Vagina (tissue), 2 donors: ENCODE measurements around the gene PRF1. TPM values are rescaled to one million over a fixed set of nuclear protein-coding genes. Genes with fewer than 3 reads are reported as not detected.

Source experiments
- DNase-seq, 2 donors: peaks; one replicate each; pipeline ENCODE4 v3.0.0-alpha.2; 2017; ENCODE audit errors: extremely low spot score in 2 of 2
- H3K27ac ChIP-seq: fragments of 200-600 bp; sonication (generic); one replicate; pipeline ENCODE4 v1.5.1; 2019
- H3K27me3 ChIP-seq: fragments of 200-600 bp; sonication (generic); one replicate; pipeline ENCODE4 v1.5.1; 2019
- H3K36me3 ChIP-seq, 2 donors: fragments of 200-600 bp; sonication (generic); one replicate each; pipeline ENCODE4 v1.5.1; 2017 to 2019
- H3K4me1 ChIP-seq: fragments of 200-600 bp; sonication (generic); one replicate; pipeline ENCODE4 v1.5.1; 2019
- H3K4me3 ChIP-seq, 2 donors: fragments of 200-600 bp; sonication (generic); 1 replicate in 1 of 2; 2 replicates in 1 of 2; pipeline ENCODE4 v1.5.1; 2016 to 2019
- H3K9me3 ChIP-seq: fragments of 200-600 bp; sonication (generic); one replicate; pipeline ENCODE4 v1.5.1; 2019
- POLR2A ChIP-seq, 2 donors: fragments of 450-650 bp; IDR thresholded peaks; one replicate each; pipeline ENCODE4 v1.6.1; 2017; ENCODE audit warnings: antibody characterized with exemption in 2 of 2, mild to moderate bottlenecking in 2 of 2, moderate library complexity in 2 of 2
- POLR2AphosphoS5 ChIP-seq, 2 donors: sonication (generic); formaldehyde crosslinking; IDR thresholded peaks; one replicate each; pipeline ENCODE4 v1.9.0; 2017; ENCODE audit warnings: antibody characterized with exemption in 2 of 2, mild to moderate bottlenecking in 2 of 2, low read depth in 1 of 2; ENCODE audit not compliant: insufficient read depth in 1 of 2
- intact Hi-C: fragments of 100-400 bp; cut with DNase I; formaldehyde crosslinking; loops from one replicate; pipeline ENCODE4 v1.15.1; 2023
- total RNA-seq: library from RNA; depleted of rRNA; stranded (reverse); fragments of >200 nt; gene quantifications from one replicate; pipeline ENCODE4 v1.2.3, GENCODE V29; 2016
- TF ChIP-seq, protein P1 (sequence below), 3 experiments: fragments of 450-650 bp in 2 of 3; fragments of 200-600 bp in 1 of 3; sonication (generic) in 1 of 3; IDR thresholded peaks; one replicate each; pipeline ENCODE4 v1.5.1; 2017 to 2019; ENCODE audit warnings: antibody characterized with exemption in 3 of 3, mild to moderate bottlenecking in 2 of 3, moderate library complexity in 2 of 3

PRF1 gene
- total RNA-seq, 1 donor from 2014 or later = 20.9 TPM

DNA sequence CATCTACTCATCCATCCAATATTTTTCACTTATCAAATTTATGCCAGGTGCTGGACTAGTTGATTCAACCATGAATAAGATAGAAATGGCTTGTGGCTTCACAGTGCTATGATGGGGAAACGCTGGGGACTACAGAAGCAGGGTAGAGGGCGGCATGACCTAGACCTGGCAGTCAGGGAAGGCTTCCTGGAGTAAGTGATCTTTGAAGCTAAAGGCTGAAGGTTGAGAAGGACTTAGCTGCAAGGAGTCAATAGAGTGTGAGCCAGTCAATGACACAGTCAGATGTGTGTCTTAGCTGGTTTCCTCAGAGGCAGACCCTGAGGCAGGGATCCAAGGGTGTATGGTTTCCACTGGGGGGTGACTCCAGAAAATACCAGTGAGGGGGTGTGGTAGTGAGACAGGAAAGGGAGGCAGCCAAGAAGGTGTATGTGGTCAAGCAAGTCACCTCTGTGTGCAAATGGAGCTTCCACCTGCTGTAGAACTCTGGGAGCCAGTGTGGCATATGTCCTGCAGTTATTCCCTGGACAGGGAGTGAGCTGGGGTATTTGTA is 10.3 kb downstream of the PRF1 start:
- Histone ChIP-seq H3K27me3 (no peaks in the 10 kb centered on the region), H3K9me3 (no peaks in the 10 kb centered on the region), H3K36me3 (no peaks in the 10 kb centered on the region), H3K4me1 (peaks cover 12% of the 10 kb centered on the region), H3K27ac (no peak overlapping the region), H3K4me3 (no peak overlapping the region)
- TF ChIP-seq POLR2A (IDR thresholded peaks at IDR 0.05) (no peak), POLR2AphosphoS5 (IDR thresholded peaks at IDR 0.05; ENCODE audit: insufficient read depth in 1 of 2, low read depth in 1 of 2) (no peak)
- TF ChIP-seq, protein P1, sequence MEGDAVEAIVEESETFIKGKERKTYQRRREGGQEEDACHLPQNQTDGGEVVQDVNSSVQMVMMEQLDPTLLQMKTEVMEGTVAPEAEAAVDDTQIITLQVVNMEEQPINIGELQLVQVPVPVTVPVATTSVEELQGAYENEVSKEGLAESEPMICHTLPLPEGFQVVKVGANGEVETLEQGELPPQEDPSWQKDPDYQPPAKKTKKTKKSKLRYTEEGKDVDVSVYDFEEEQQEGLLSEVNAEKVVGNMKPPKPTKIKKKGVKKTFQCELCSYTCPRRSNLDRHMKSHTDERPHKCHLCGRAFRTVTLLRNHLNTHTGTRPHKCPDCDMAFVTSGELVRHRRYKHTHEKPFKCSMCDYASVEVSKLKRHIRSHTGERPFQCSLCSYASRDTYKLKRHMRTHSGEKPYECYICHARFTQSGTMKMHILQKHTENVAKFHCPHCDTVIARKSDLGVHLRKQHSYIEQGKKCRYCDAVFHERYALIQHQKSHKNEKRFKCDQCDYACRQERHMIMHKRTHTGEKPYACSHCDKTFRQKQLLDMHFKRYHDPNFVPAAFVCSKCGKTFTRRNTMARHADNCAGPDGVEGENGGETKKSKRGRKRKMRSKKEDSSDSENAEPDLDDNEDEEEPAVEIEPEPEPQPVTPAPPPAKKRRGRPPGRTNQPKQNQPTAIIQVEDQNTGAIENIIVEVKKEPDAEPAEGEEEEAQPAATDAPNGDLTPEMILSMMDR (IDR thresholded peaks at IDR 0.05) = no peak
- intact Hi-C loops = no loop called here
- no peak for DNase-seq

DNA sequence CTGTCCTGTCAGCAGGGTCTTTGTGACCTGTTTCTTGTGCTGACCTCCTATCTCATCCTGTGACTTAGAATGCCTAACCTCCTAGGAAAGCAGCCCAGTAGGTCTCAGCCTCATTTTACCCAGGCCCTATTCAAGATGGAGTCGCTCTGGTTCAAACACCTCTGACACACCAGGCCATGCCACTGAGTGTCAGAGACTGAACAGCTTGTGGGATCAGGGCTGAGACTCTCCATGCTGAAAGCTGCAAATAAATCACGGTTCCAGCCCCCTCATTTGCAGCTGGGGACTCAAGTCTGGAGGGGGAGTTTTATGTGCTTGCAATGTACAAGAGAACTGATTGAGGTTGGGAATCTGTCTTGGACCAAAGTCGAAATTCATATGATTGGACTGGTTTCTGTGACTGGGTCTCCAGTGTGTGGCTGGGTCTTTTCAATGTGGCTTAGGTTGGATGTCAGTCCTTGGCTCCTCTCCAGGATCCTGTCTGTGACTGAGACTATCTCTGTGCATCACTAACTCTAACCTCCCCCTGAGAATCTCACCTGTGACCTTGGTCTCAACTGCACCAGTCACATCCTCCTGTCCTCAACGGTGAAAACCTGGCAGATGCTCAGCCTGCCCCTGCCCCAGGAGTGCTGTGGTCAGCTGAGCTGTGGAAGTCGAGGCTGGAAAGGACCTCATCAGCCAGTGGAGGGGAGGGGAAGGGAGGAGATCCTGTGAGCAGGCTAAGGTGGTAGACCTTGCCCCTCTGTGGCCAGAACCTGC is 11.7 kb downstream of the PRF1 start:
- no peaks in the 10 kb centered on the region for H3K27me3 ChIP-seq
- DNase-seq = peak in 1 of 2 donors; percentile 90
- peaks cover 12% of the 10 kb centered on the region for H3K4me1 ChIP-seq
- TF ChIP-seq POLR2A (IDR thresholded peaks at IDR 0.05) (no peak), POLR2AphosphoS5 (IDR thresholded peaks at IDR 0.05; ENCODE audit: insufficient read depth in 1 of 2, low read depth in 1 of 2) (no peak)
- TF ChIP-seq, protein P1 (IDR thresholded peaks at IDR 0.05) = no peak
- intact Hi-C loops = no loop called here
- no peaks in the 10 kb centered on the region for H3K36me3 ChIP-seq
- H3K27ac ChIP-seq = no peak overlapping the region
- no peak overlapping the region for H3K4me3 ChIP-seq
- no peaks in the 10 kb centered on the region for H3K9me3 ChIP-seq

DNA sequence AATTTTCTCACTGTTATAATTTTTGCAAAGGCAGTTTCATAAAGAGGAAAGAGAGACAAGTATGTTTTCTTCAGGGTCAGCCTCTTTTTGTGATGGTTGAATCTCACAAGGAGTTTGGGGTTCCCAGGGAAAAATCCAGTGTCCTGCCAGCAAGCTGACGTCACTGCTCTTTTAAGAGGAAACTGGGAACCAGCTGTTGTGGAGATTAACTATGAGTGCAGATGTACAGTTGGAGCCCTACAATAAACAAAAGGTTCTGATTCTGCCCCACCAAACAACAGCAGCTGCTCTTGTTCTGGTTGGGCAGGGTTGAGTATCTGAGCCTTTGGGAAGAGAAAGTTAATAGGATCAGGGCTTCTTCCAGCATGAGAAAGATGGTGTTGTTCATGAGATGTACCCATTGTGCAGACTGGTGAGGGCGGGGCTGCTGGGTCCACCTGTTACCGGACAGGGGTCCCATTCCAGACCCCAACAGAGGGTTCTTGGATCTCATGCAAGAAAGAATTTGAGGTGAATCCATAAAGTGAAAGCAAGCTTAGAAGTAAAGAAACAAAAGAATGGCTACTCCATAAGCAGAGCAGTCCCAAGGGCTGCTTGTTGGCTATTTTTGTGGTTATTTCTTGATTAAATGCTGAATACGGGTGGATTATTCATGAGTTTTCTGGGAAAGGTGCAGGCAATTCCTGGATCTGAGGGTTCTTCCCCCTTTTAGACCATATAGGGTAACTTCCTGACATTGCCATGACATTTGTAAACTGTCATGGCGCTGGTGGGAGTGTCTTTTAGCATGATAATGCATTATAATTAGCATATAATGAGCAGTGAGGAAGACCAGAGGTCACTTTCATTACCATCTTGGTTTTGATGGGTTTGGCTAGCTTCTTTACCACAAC is 12.5 kb downstream of the PRF1 start:
- Histone ChIP-seq H3K9me3 (no peaks in the 10 kb centered on the region), H3K27ac (peak overlapping the region; percentile 42), H3K27me3 (no peaks in the 10 kb centered on the region), H3K4me1 (peaks cover 17% of the 10 kb centered on the region), H3K36me3 (no peaks in the 10 kb centered on the region), H3K4me3 (no peak overlapping the region)
- no peak for DNase-seq
- no peak for TF ChIP-seq POLR2A (IDR thresholded peaks at IDR 0.05)
- no peak for TF ChIP-seq POLR2AphosphoS5 (IDR thresholded peaks at IDR 0.05; ENCODE audit: insufficient read depth in 1 of 2, low read depth in 1 of 2)
- TF ChIP-seq, protein P1 (IDR thresholded peaks at IDR 0.05) = no peak
- intact Hi-C loops = no loop called here

DNA sequence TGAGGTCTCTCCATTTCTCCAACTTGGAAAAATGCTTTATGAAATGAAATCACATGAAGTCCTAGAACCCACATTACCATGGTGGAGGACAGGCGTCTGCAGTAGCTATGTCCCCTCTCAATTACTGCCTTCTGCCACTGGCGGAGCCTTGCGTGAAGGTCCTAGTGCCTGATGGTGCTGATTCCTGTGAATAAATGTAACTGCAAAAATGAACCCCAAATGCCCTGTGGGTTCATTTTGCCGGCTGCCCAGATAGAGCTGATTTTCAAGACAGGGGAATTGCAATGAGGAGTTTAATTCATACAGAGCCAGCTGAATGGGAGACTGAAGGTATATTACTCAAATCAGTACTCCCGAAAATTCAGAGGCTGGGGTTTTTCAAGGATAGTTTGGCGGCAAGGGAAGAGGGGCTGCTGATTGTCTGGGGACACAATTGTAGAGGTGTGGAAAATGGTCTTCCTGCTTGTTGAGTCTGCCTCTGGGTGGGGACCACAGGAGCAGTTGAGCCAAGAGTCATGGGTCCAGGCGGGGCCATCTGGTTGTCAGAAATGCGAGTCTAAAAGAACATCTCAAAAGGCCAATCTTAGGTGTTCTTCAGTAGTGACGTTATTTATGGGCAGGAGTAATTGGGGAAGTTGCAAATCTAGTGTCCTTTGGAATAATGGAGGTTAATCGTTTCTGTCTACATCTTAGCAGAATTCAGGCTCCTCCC is 13.5 kb downstream of the PRF1 start:
- intact Hi-C loops = no loop called here
- Histone ChIP-seq H3K27ac (peak overlapping the region; percentile 42), H3K4me3 (no peak overlapping the region), H3K4me1 (peaks cover 25% of the 10 kb centered on the region), H3K27me3 (no peaks in the 10 kb centered on the region), H3K9me3 (no peaks in the 10 kb centered on the region), H3K36me3 (no peaks in the 10 kb centered on the region)
- TF ChIP-seq POLR2AphosphoS5 (IDR thresholded peaks at IDR 0.05; ENCODE audit: insufficient read depth in 1 of 2, low read depth in 1 of 2) = no peak
- no peak for TF ChIP-seq POLR2A (IDR thresholded peaks at IDR 0.05)
- TF ChIP-seq, protein P1 (IDR thresholded peaks at IDR 0.05) = no peak
- DNase-seq = peak in 1 of 2 donors; percentile 58
